ENCODE measurements around the gene GRIK3. TPM values are rescaled to one million over a fixed set of nuclear protein-coding genes. Genes with fewer than 3 reads are reported as not detected.

GRIK3 gene
- total and polyA plus RNA-seq, 4 donors, result 0.03 to 0.08 (median 0.05) TPM; not detected in 1

- TF ChIP-seq, protein P1, sequence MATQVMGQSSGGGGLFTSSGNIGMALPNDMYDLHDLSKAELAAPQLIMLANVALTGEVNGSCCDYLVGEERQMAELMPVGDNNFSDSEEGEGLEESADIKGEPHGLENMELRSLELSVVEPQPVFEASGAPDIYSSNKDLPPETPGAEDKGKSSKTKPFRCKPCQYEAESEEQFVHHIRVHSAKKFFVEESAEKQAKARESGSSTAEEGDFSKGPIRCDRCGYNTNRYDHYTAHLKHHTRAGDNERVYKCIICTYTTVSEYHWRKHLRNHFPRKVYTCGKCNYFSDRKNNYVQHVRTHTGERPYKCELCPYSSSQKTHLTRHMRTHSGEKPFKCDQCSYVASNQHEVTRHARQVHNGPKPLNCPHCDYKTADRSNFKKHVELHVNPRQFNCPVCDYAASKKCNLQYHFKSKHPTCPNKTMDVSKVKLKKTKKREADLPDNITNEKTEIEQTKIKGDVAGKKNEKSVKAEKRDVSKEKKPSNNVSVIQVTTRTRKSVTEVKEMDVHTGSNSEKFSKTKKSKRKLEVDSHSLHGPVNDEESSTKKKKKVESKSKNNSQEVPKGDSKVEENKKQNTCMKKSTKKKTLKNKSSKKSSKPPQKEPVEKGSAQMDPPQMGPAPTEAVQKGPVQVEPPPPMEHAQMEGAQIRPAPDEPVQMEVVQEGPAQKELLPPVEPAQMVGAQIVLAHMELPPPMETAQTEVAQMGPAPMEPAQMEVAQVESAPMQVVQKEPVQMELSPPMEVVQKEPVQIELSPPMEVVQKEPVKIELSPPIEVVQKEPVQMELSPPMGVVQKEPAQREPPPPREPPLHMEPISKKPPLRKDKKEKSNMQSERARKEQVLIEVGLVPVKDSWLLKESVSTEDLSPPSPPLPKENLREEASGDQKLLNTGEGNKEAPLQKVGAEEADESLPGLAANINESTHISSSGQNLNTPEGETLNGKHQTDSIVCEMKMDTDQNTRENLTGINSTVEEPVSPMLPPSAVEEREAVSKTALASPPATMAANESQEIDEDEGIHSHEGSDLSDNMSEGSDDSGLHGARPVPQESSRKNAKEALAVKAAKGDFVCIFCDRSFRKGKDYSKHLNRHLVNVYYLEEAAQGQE (IDR thresholded peaks at IDR 0.05), result no peak
- no peak for TF ChIP-seq FOXA1 (IDR thresholded peaks at IDR 0.05)
- TF ChIP-seq ZBTB33 (IDR thresholded peaks at IDR 0.05), result no peak
- TF ChIP-seq HNF4A (conservative IDR thresholded peaks at IDR 0.05), result no peak
- TF ChIP-seq RAD21 (IDR thresholded peaks at IDR 0.05), result no peak
- no peak for TF ChIP-seq YY1 (IDR thresholded peaks at IDR 0.05)
Observed at GRCh38 chr1:36863500-36863899, 170.8 kb downstream of the GRIK3 start (continued).

DNA sequence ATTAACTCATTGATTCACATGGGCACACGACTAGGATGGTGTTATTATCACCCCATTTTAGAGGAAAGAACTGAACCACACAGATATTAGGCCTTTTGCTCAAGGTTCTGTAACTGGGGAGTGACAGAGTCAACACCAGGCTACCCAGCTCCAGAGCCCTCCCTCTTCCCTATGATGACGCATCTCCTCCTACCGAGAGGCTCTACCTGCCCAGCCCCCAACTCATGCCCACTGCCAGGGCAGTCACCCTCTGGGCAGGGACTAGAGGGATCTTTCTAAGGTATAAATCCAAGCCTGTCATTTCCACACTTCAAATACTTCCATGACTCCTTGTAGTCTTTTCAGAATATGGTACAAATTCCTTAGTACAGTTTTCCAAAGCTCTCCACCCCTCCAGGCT, 171.3 kb downstream of the GRIK3 start:
- H3K4me3 ChIP-seq (ENCODE audit: low read depth in 1 of 3, low read length in 3 of 3), result no peak overlapping the region
- H3K27me3 ChIP-seq (ENCODE audit: control insufficient read depth in 4 of 4, insufficient read depth in 4 of 4, low read length in 3 of 4), result peaks cover 0 to 6% (median under 1%) of the 10 kb centered on the region in 4 donors
- TF ChIP-seq GABPA (IDR thresholded peaks at IDR 0.05 in 1 of 2, conservative IDR thresholded peaks at IDR 0.05 in 1 of 2), result no peak
- no peak for TF ChIP-seq EGR1 (IDR thresholded peaks at IDR 0.05; ENCODE audit: low read depth in 2 of 2)
- no peak for TF ChIP-seq RXRA (IDR thresholded peaks at IDR 0.05)
- no peak for TF ChIP-seq JUND (IDR thresholded peaks at IDR 0.05)
- TF ChIP-seq, protein P1 (IDR thresholded peaks at IDR 0.05), result no peak
- TF ChIP-seq CTCF (IDR thresholded peaks at IDR 0.05; ENCODE audit: low read depth, low read length, missing input control), result no peak
- no peak for TF ChIP-seq FOXA1 (IDR thresholded peaks at IDR 0.05)
- no peak for TF ChIP-seq YY1 (IDR thresholded peaks at IDR 0.05)
- no peak for TF ChIP-seq TAF1 (conservative IDR thresholded peaks at IDR 0.05)
- TF ChIP-seq FOXA2 (IDR thresholded peaks at IDR 0.05), result no peak
- TF ChIP-seq ZBTB33 (IDR thresholded peaks at IDR 0.05), result no peak
- TF ChIP-seq SP1 (IDR thresholded peaks at IDR 0.05), result no peak
- no peak overlapping the region for H3K27ac ChIP-seq (ENCODE audit: low read depth in 1 of 2, low read length in 2 of 2)
- 49% methylated on average over 3 of the region's 3 CpGs for WGBS
- no peak overlapping the region for H3K9ac ChIP-seq (ENCODE audit: low read depth in 1 of 2, low read length in 2 of 2)
- H3K4me1 ChIP-seq (ENCODE audit: control insufficient read depth in 4 of 4, insufficient read depth in 4 of 4, low read length in 3 of 4), result no peaks in the 10 kb centered on the region
- peaks cover 0 to 2% (median 0%) of the 10 kb centered on the region in 4 donors for H3K9me3 ChIP-seq (ENCODE audit: control insufficient read depth in 4 of 4, low read length in 3 of 4)
- H3K36me3 ChIP-seq (ENCODE audit: control insufficient read depth in 4 of 4, insufficient read depth in 3 of 4, low read depth in 1 of 4, low read length in 3 of 4), result no peaks in the 10 kb centered on the region
- DNase-seq (ENCODE audit: low spot score), result no peak

Data from liver (tissue), 9 donors.